Colonic mucosa (tissue), 4 donors: ENCODE measurements around the gene BICDL2. TPM values are rescaled to one million over a fixed set of nuclear protein-coding genes. Genes with fewer than 3 reads are reported as not detected.

Experiments
- DNase-seq: peaks from one replicate; pipeline ENCODE4 v3.0.0-alpha.2; 2020
- H3K27ac ChIP-seq: fragments of 200-600 bp; one replicate; pipeline ENCODE4 v1.8.0; 2021
- H3K27me3 ChIP-seq: fragments of 200-600 bp; one replicate; pipeline ENCODE4 v1.8.0; 2021
- H3K36me3 ChIP-seq: fragments of 200-600 bp; one replicate; pipeline ENCODE4 v1.8.0; 2021
- H3K4me1 ChIP-seq: fragments of 200-600 bp; one replicate; pipeline ENCODE4 v1.8.0; 2021; ENCODE audit warnings: mild to moderate bottlenecking
- H3K4me3 ChIP-seq: fragments of 200-600 bp; one replicate; pipeline ENCODE4 v1.8.0; 2021
- H3K9ac ChIP-seq, 2 donors: one replicate each; pipeline ENCODE4 v1.7.0; 2013; ENCODE audit warnings: control low read depth in 2 of 2, low read depth in 2 of 2, low read length in 2 of 2
- H3K9me3 ChIP-seq: fragments of 200-600 bp; one replicate; pipeline ENCODE4 v1.8.0; 2021
- CTCF ChIP-seq: fragments of 200-600 bp; IDR thresholded peaks from one replicate; pipeline ENCODE4 v1.8.0; 2022; ENCODE audit warnings: antibody characterized with exemption, mild to moderate bottlenecking
- intact Hi-C: fragments of 100-400 bp; cut with DNase I; formaldehyde crosslinking; loops from one replicate; pipeline ENCODE4 v1.14.1; 2022
- total RNA-seq, 2 donors: library from RNA; stranded (reverse); fragmentation: NEBNext Ultra II Directional in 1 of 2; extraction: Animal tissue kit (Norgen Biotek cat#: 25700) in 1 of 2; gene quantifications; one replicate each; pipeline ENCODE4 v1.2.1, GENCODE V29; 2021
- donor health status: healthy.
- donor health status: DM: no; HTN: no; CAD: no.
- donor health status: DM: no; HTN: no; CAD: no.

The BICDL2 gene
- total RNA-seq, 2 donors from 2014 or later, result 56.6 to 83.9 TPM

- Histone ChIP-seq H3K27me3 (no peaks in the 10 kb centered on the region), H3K4me3 (peak overlapping the region; percentile 79), H3K9ac (no peak overlapping the region), H3K27ac (peak overlapping the region; percentile 96), H3K9me3 (no peaks in the 10 kb centered on the region), H3K36me3 (no peaks in the 10 kb centered on the region), H3K4me1 (peaks cover 18% of the 10 kb centered on the region)
- intact Hi-C loops, result no loop called here
- TF ChIP-seq CTCF, result no peak
- no peak for DNase-seq
Measured at GRCh38 chr16:3019594-3020246, 17.0 kb downstream of the BICDL2 start.

- H3K9me3 ChIP-seq, result no peaks in the 10 kb centered on the region
- no peaks in the 10 kb centered on the region for H3K36me3 ChIP-seq
- H3K4me1 ChIP-seq, result peaks cover 13% of the 10 kb centered on the region
- DNase-seq, result no peak
- no peak within 1 kb of the TSS for H3K4me3 ChIP-seq
- H3K27me3 ChIP-seq, result no peaks in the 10 kb centered on the region
- intact Hi-C loops, result no loop called here
- H3K9ac ChIP-seq, result no peak within 1 kb of the TSS
- H3K27ac ChIP-seq, result no peak within 1 kb of the TSS
- no peak for TF ChIP-seq CTCF
Measured at GRCh38 chr16:3017794-3018506, 18.8 kb downstream of the BICDL2 start, which contains the start of gene CLDN6. Gene CLDN6, minus strand, starts transcription at chr16:3018183. Its CDS starts 2,162 bp downstream, at chr16:3016021.

GRCh38 chr16:3017344-3017743 is 19.4 kb downstream of the BICDL2 start:
- intact Hi-C loops, result no loop called here
- H3K9ac ChIP-seq, result no peak overlapping the region
- no peak for DNase-seq
- peaks cover 10% of the 10 kb centered on the region for H3K4me1 ChIP-seq
- no peak overlapping the region for H3K4me3 ChIP-seq
- TF ChIP-seq CTCF, result no peak
- no peak overlapping the region for H3K27ac ChIP-seq
- H3K9me3 ChIP-seq, result no peaks in the 10 kb centered on the region
- no peaks in the 10 kb centered on the region for H3K36me3 ChIP-seq
- H3K27me3 ChIP-seq, result no peaks in the 10 kb centered on the region

- Histone ChIP-seq H3K4me1 (no peaks in the 10 kb centered on the region), H3K9ac (no peak overlapping the region), H3K4me3 (no peak overlapping the region), H3K36me3 (no peaks in the 10 kb centered on the region), H3K27me3 (peaks cover 5% of the 10 kb centered on the region), H3K9me3 (no peaks in the 10 kb centered on the region), H3K27ac (no peak overlapping the region)
- intact Hi-C loops, result no loop called here
- DNase-seq, result no peak
- no peak for TF ChIP-seq CTCF
Measured at GRCh38 chr16:3015865-3016521, 20.8 kb downstream of the BICDL2 start.

GRCh38 chr16:3014971-3015370 is 21.8 kb downstream of the BICDL2 start:
- peaks cover 5% of the 10 kb centered on the region for H3K27me3 ChIP-seq
- no peaks in the 10 kb centered on the region for H3K36me3 ChIP-seq
- no peaks in the 10 kb centered on the region for H3K9me3 ChIP-seq
- no peak for TF ChIP-seq CTCF
- DNase-seq, result no peak
- no peaks in the 10 kb centered on the region for H3K4me1 ChIP-seq
- no peak overlapping the region for H3K9ac ChIP-seq
- intact Hi-C loops, result no loop called here
- H3K4me3 ChIP-seq, result no peak overlapping the region
- H3K27ac ChIP-seq, result no peak overlapping the region
